BE2C (cell line): ENCODE data around the gene LYPD1.

Source experiments
- DNase-seq: peaks from one replicate; pipeline ENCODE4 v3.0.0-alpha.2; 2020
- H3K27me3 ChIP-seq: fragments of 250-450 bp; sonication (Bioruptor Pico); 2 replicates; pipeline ENCODE4 v1.5.1; 2020; ENCODE audit warnings: mild to moderate bottlenecking
- H3K36me3 ChIP-seq: fragments of 250-450 bp; sonication (Bioruptor Pico); 2 replicates; pipeline ENCODE4 v1.5.1; 2020; ENCODE audit warnings: mild to moderate bottlenecking
- H3K4me1 ChIP-seq: fragments of 250-450 bp; sonication (Bioruptor Pico); 2 replicates; pipeline ENCODE4 v1.5.1; 2020
- H3K4me3 ChIP-seq: 2 replicates; pipeline ENCODE4 v1.5.1; 2011; ENCODE audit warnings: low read depth, low read length
- H3K9me3 ChIP-seq: fragments of 250-450 bp; sonication (Bioruptor Pico); 2 replicates; pipeline ENCODE4 v1.5.1; 2020
- CTCF ChIP-seq: IDR thresholded peaks from 2 replicates; pipeline ENCODE4 v1.5.1; 2012; ENCODE audit warnings: mild to moderate bottlenecking, low read depth, low read length

The LYPD1 gene

DNA sequence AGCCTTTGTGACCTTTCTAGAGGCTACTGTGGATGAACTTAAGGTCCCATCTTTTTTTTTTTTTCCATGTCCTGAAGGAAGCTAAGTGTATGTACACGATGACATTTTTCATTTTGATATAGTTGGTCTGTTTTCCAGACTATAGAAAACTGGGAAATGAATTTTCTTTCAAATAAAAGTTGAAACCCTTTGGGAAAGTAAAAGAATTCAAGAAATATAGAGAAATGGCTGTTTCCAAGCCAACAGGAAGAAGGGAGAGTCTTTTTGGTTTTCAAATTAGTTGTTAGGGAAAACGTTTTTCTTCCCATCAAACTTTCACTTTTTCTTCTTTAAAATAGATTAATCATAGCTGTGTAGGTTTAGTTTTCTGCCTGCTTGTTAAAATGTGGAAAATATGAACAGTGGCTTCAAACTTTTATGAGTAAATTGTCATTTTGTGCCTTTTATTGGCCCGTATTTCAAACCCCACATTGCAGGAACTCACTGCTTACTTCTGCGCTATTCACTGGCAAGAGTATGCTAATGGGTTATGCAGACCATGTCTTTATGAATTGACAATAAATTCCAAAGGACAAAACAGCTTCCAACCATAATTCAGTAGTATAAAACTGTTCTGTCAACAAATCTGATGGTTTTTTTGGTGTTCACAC is 27.7 kb upstream of the LYPD1 start:
- H3K9me3 ChIP-seq = no peaks in the 10 kb centered on the region
- no peaks in the 10 kb centered on the region for H3K36me3 ChIP-seq
- TF ChIP-seq CTCF = no peak
- H3K4me1 ChIP-seq = no peaks in the 10 kb centered on the region
- no peak for DNase-seq
- no peak overlapping the region for H3K4me3 ChIP-seq
- no peaks in the 10 kb centered on the region for H3K27me3 ChIP-seq

GRCh38 chr2:132692816-132693215 is 22.8 kb upstream of the LYPD1 start:
- DNase-seq = no peak
- Histone ChIP-seq H3K9me3 (no peaks in the 10 kb centered on the region), H3K4me3 (no peak overlapping the region), H3K27me3 (no peaks in the 10 kb centered on the region), H3K4me1 (no peaks in the 10 kb centered on the region), H3K36me3 (no peaks in the 10 kb centered on the region)
- no peak for TF ChIP-seq CTCF

DNA sequence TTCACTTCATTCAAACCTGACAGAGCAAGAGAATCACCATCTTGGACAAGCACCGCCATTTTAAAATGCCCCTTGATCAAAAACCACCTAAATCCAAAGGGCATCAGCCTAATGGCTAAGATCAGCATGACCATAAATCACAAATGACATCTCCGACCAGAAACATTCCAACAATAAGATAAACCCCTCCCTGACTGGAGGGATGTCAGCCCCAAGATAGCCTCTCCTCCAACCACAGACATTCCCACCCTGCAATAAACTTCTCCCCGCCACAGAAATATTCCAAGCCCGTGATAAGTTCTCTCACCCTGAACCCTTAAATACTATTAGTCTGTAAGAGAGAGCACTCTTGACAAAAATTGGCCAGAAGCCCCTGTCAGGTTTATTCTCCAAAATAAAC is 21.6 kb upstream of the LYPD1 start:
- TF ChIP-seq CTCF = no peak
- Histone ChIP-seq H3K9me3 (no peaks in the 10 kb centered on the region), H3K27me3 (no peaks in the 10 kb centered on the region), H3K36me3 (no peaks in the 10 kb centered on the region), H3K4me3 (no peak overlapping the region), H3K4me1 (no peaks in the 10 kb centered on the region)
- DNase-seq = no peak

DNA sequence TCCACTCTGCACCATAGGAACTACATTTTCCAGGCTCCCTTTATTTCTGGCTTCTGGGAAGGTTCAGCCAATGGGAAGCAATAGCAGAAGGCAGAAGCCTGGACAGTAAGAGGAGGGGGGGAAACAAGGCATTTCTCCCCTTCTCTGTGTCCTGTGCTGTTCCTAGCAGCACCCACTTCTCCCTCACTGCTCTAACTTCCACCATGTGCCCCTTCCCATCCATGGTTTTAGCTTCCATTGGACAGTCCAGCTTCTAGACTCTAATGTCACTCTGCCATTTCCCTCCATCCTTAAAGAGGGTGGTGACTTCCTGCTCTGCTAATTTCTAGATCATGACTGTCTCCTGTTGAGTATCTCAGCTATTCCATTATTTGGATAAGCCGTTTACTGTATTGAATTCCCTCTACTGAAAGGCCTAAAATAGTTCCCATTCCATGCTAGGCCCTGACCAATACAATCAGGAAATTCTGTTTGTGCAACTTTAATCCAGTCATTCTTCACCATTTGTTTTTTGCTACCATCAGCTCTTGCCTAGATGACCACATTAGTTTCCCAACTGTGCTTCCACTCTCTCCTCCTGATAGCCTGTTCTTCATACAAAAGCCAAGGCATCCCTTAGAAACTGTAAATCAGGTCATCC is 20.8 kb upstream of the LYPD1 start:
- Histone ChIP-seq H3K4me1 (no peaks in the 10 kb centered on the region), H3K4me3 (no peak overlapping the region), H3K36me3 (no peaks in the 10 kb centered on the region), H3K9me3 (no peaks in the 10 kb centered on the region), H3K27me3 (no peaks in the 10 kb centered on the region)
- no peak for TF ChIP-seq CTCF
- DNase-seq = no peak

DNA sequence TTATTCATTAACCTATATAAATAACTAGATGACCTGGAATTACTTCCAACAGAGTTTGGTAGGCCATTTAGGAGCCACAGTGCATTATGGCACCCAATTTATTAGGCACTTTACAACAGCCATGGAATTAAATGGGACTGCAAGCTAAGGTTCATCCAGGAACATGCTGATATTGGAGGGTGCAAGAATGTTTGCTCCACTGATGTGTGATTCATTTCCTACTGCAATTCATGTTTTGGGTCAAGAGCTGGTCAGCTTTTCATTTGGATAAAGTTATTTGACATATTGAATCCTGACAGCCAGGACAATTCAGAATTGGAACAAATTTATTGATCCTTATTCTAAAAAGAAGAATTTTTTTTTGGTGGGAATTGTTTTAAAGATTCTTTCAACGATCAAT is 11.8 kb upstream of the LYPD1 start:
- TF ChIP-seq CTCF = no peak
- no peaks in the 10 kb centered on the region for H3K4me1 ChIP-seq
- H3K27me3 ChIP-seq = no peaks in the 10 kb centered on the region
- H3K36me3 ChIP-seq = no peaks in the 10 kb centered on the region
- no peak for DNase-seq
- H3K9me3 ChIP-seq = no peaks in the 10 kb centered on the region
- no peak overlapping the region for H3K4me3 ChIP-seq

DNA sequence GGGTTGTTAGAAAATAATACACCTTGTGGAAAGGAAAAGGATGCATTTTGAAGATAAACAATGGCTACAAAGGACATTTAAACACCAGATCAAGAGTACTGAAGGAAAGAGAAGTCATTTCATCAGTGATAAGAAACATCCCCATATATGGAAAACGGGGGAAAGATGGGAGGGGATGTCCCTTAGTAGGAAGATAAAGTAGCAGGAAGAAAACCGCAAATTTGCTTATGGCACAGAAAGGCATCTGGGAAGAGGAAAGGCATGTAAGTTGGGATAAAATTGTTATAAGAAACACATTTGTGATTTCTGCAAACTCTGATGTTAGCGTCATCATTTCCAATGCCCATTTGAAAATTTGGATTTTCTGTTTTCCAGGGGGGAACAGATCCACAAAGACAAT is 10.5 kb upstream of the LYPD1 start:
- Histone ChIP-seq H3K9me3 (no peaks in the 10 kb centered on the region), H3K27me3 (no peaks in the 10 kb centered on the region), H3K4me1 (no peaks in the 10 kb centered on the region), H3K36me3 (no peaks in the 10 kb centered on the region), H3K4me3 (no peak overlapping the region)
- no peak for TF ChIP-seq CTCF
- no peak for DNase-seq
